Ishikawa (cell line): ENCODE data around the gene ATP6V0A1.

Experiments
- CEBPB ChIP-seq: IDR thresholded peaks from 2 replicates; pipeline ENCODE4 v1.6.1; 2012
- CREB1 ChIP-seq: IDR thresholded peaks from 2 replicates; pipeline ENCODE4 v1.6.1; 2012; ENCODE audit warnings: low read depth
- EGR1 ChIP-seq: IDR thresholded peaks from 2 replicates; pipeline ENCODE4 v1.6.1; 2012
- EP300 ChIP-seq: IDR thresholded peaks from 2 replicates; pipeline ENCODE4 v1.6.1; 2012; ENCODE audit warnings: borderline replicate concordance
- FOXM1 ChIP-seq: IDR thresholded peaks from 2 replicates; pipeline ENCODE4 v1.6.1; 2012; ENCODE audit warnings: low read depth, borderline replicate concordance
- NFIC ChIP-seq: IDR thresholded peaks from 2 replicates; pipeline ENCODE4 v1.6.1; 2012
- RAD21 ChIP-seq: IDR thresholded peaks from 2 replicates; pipeline ENCODE4 v1.6.1; 2012; ENCODE audit warnings: low read depth
- REST ChIP-seq: IDR thresholded peaks from 2 replicates; pipeline ENCODE4 v1.6.1; 2012; ENCODE audit warnings: low read depth, mild to moderate bottlenecking
- TAF1 ChIP-seq: IDR thresholded peaks from 2 replicates; pipeline ENCODE4 v1.6.1; 2012; ENCODE audit warnings: low read depth, mild to moderate bottlenecking
- TCF12 ChIP-seq: IDR thresholded peaks from 2 replicates; pipeline ENCODE4 v1.6.1; 2012; ENCODE audit warnings: low read depth
- TEAD4 ChIP-seq: IDR thresholded peaks from 2 replicates; pipeline ENCODE4 v1.6.1; 2012
- YY1 ChIP-seq: IDR thresholded peaks from 2 replicates; pipeline ENCODE4 v1.6.1; 2012; ENCODE audit warnings: low read depth
- ZBTB7A ChIP-seq: IDR thresholded peaks from 2 replicates; pipeline ENCODE4 v1.6.1; 2012; ENCODE audit warnings: low read depth
- TF ChIP-seq, protein P1 (sequence below): IDR thresholded peaks from 2 replicates; pipeline ENCODE4 v1.6.1; 2012
- TF ChIP-seq, protein P2 (sequence below): IDR thresholded peaks from 2 replicates; pipeline ENCODE4 v1.6.1; 2012

ATP6V0A1 gene

DNA sequence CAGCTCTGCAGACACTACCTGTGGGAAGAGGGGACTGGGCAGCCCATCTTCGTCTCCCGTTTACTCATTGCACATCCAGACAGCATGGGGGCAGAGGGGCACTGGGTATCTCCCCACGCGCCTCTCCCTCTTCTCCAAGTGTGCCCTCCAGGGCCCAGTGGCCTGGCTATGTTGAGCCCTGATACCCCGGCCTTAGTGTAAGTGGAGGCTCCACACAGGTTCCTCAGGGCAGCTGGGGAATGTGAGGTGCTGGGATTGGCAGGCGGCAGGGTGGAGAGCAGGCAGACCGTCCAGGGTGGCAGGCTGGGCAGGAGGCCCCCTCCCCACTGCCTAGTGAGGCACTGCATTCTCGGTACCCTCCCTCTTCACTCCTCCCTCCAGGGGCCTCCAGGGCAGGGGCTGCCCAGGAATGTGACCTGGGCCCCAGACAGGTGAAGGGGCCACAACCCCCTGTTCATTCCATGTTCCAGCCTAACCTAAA is 64.2 kb downstream of the ATP6V0A1 start:
- no peak for TF ChIP-seq EP300
- TF ChIP-seq TAF1, result no peak
- TF ChIP-seq REST, result no peak
- no peak for TF ChIP-seq CREB1
- no peak for TF ChIP-seq YY1
- TF ChIP-seq, protein P1, sequence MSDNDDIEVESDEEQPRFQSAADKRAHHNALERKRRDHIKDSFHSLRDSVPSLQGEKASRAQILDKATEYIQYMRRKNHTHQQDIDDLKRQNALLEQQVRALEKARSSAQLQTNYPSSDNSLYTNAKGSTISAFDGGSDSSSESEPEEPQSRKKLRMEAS, result no peak
- no peak for TF ChIP-seq NFIC
- no peak for TF ChIP-seq ZBTB7A
- TF ChIP-seq CEBPB, result no peak
- TF ChIP-seq TEAD4, result no peak
- TF ChIP-seq EGR1, result no peak
- no peak for TF ChIP-seq RAD21
- TF ChIP-seq FOXM1, result no peak
- TF ChIP-seq TCF12, result no peak

GRCh38 chr17:42525221-42525620 is 66.5 kb downstream of the ATP6V0A1 start:
- TF ChIP-seq EGR1, result no peak
- TF ChIP-seq ZBTB7A, result no peak
- no peak for TF ChIP-seq TCF12
- TF ChIP-seq, protein P1, result no peak
- TF ChIP-seq TAF1, result no peak
- no peak for TF ChIP-seq CEBPB
- TF ChIP-seq, protein P2, sequence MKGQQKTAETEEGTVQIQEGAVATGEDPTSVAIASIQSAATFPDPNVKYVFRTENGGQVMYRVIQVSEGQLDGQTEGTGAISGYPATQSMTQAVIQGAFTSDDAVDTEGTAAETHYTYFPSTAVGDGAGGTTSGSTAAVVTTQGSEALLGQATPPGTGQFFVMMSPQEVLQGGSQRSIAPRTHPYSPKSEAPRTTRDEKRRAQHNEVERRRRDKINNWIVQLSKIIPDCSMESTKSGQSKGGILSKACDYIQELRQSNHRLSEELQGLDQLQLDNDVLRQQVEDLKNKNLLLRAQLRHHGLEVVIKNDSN, result no peak
- TF ChIP-seq NFIC, result no peak
- TF ChIP-seq REST, result no peak
- no peak for TF ChIP-seq FOXM1
- TF ChIP-seq YY1, result no peak
- TF ChIP-seq CREB1, result no peak

DNA sequence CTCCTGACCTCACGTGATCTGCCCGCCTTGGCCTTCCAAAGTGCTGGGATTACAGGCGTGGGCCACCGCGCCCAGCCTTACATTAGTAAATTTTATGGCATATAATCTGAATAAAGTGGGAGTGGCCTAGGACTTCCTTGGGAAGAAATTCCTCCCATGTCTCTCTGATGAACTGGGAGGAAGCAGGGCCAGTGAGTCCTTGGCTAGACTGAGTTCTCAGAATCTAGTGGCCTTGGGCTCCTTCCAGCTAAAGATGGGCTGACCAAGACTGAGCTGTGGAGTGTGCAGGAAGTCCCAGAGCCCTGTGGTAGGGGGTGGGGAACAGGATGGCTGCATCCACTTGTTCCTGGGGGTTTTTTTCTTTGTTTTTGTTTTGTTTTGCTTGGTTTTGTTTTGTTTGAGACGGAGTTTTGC is 67.4 kb downstream of the ATP6V0A1 start:
- TF ChIP-seq CREB1, result no peak
- TF ChIP-seq NFIC, result no peak
- TF ChIP-seq TEAD4, result no peak
- no peak for TF ChIP-seq EP300
- no peak for TF ChIP-seq YY1
- TF ChIP-seq RAD21, result no peak
- TF ChIP-seq ZBTB7A, result no peak
- TF ChIP-seq, protein P2, result no peak
- no peak for TF ChIP-seq EGR1
- no peak for TF ChIP-seq TCF12
- TF ChIP-seq, protein P1, result no peak
- TF ChIP-seq FOXM1, result no peak
- no peak for TF ChIP-seq CEBPB
- no peak for TF ChIP-seq REST
- no peak for TF ChIP-seq TAF1

DNA sequence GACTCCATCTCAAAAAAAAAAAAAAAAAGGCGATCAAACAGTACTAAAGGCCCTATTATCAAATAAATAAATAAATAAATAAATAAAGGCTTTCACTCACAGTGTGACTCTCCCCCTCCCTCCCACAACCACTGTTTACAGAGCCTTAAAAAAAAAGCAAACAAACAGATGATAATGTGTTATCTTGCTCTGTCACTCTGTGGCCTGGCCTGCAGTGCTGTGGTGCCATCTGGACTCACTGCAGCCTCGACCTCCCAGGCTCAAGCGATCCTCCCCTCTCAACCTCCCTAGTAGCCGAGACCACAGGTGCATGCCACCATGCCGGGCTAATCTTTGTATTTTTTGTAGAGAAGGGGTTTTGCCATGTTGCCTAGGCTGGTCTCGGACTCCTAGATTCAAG is 69.3 kb downstream of the ATP6V0A1 start:
- no peak for TF ChIP-seq TAF1
- no peak for TF ChIP-seq EGR1
- no peak for TF ChIP-seq EP300
- no peak for TF ChIP-seq YY1
- TF ChIP-seq NFIC, result no peak
- no peak for TF ChIP-seq RAD21
- no peak for TF ChIP-seq FOXM1
- no peak for TF ChIP-seq CREB1
- TF ChIP-seq TCF12, result no peak
- no peak for TF ChIP-seq CEBPB
- no peak for TF ChIP-seq TEAD4
